Neural cell (in vitro differentiated cells): ENCODE results near the gene TPH2. TPM values are rescaled to one million over a fixed set of nuclear protein-coding genes. Genes with fewer than 3 reads are reported as not detected.

ENCODE experiments used
- H2AFZ ChIP-seq: fragments of 200-600, 300-800 bp; sonication (generic), shearing (Covaris generic); 2 replicates; pipeline ENCODE4 v1.6.0; 2014; ENCODE audit warnings: low read depth, mild to moderate bottlenecking, antibody characterized with exemption, low read length, moderate library complexity
- H3F3A ChIP-seq: fragments of 200-600 bp; shearing (Covaris generic); 2 replicates; pipeline ENCODE4 v1.6.1; 2016; ENCODE audit warnings: mild to moderate bottlenecking, moderate library complexity, mixed read lengths, antibody characterized with exemption, low read length; ENCODE audit not compliant: insufficient read depth, poor library complexity, severe bottlenecking
- H3K27ac ChIP-seq: fragments of 200-600, 300-800 bp; sonication (generic), shearing (Covaris generic); 2 replicates; pipeline ENCODE4 v1.5.1; 2014; ENCODE audit warnings: mild to moderate bottlenecking, low read length, moderate library complexity
- H3K27me3 ChIP-seq: fragments of 300-800, 200-600 bp; sonication (generic), shearing (Covaris generic); 2 replicates; pipeline ENCODE4 v1.6.0; 2014; ENCODE audit warnings: mild to moderate bottlenecking, low read depth, low read length, moderate library complexity; ENCODE audit not compliant: insufficient read depth
- H3K36me3 ChIP-seq: fragments of 300-800, 200-600 bp; sonication (generic), shearing (Covaris generic); 2 replicates; pipeline ENCODE4 v1.5.1; 2014; ENCODE audit warnings: mild to moderate bottlenecking, antibody characterized with exemption, low read length, moderate library complexity; ENCODE audit not compliant: insufficient read depth
- H3K4me2 ChIP-seq: fragments of 300-800, 200-600 bp; sonication (generic), shearing (Covaris generic); 2 replicates; pipeline ENCODE4 v1.6.0; 2014; ENCODE audit warnings: mild to moderate bottlenecking, low read length
- H3K4me3 ChIP-seq: fragments of 300-800, 200-600 bp; sonication (generic), shearing (Covaris generic); 2 replicates; pipeline ENCODE4 v1.5.1; 2014; ENCODE audit warnings: mild to moderate bottlenecking, low read length, moderate library complexity
- H3K79me2 ChIP-seq: fragments of 200-600 bp; shearing (Covaris generic); replicated peaks from 2 replicates; pipeline ENCODE4 v1.6.0; 2014; ENCODE audit warnings: mild to moderate bottlenecking, low read length, moderate library complexity; ENCODE audit not compliant: insufficient read depth
- H3K9ac ChIP-seq: fragments of 300-800, 200-600 bp; sonication (generic), shearing (Covaris generic); 2 replicates; pipeline ENCODE4 v1.6.1; 2016; ENCODE audit warnings: mild to moderate bottlenecking, low read length, mixed read lengths
- H3K9me2 ChIP-seq: fragments of 200-600 bp; shearing (Covaris generic); 2 replicates; pipeline ENCODE4 v1.6.1; 2016; ENCODE audit warnings: mild to moderate bottlenecking, low read length, mixed read lengths; ENCODE audit not compliant: insufficient read depth
- H3K9me3 ChIP-seq: fragments of 200-600, 300-800 bp; sonication (generic), shearing (Covaris generic); 2 replicates; pipeline ENCODE4 v1.6.1; 2016; ENCODE audit warnings: mild to moderate bottlenecking, mixed run types, low read length, moderate library complexity, mixed read lengths
- H4K20me1 ChIP-seq: fragments of 200-600 bp; shearing (Covaris generic); 2 replicates; pipeline ENCODE4 v1.6.1; 2016; ENCODE audit warnings: mild to moderate bottlenecking, mixed run types; ENCODE audit not compliant: insufficient read depth
- CTCF ChIP-seq: fragments of 450-650 bp; IDR thresholded peaks from 2 replicates; pipeline ENCODE4 v1.5.1; 2014; ENCODE audit warnings: antibody characterized with exemption, mild to moderate bottlenecking, moderate library complexity; ENCODE audit not compliant: poor library complexity, severe bottlenecking
- EP300 ChIP-seq: fragments of 450-650 bp; conservative IDR thresholded peaks from 2 replicates; pipeline ENCODE4 v1.6.1; 2014; ENCODE audit warnings: antibody characterized with exemption, mild to moderate bottlenecking, moderate library complexity; ENCODE audit not compliant: poor library complexity, severe bottlenecking
- EZH2 ChIP-seq: fragments of 200-600, 300-800 bp; shearing (Covaris generic), sonication (generic); IDR thresholded peaks from 2 replicates; pipeline ENCODE4 v1.6.1; 2014; ENCODE audit warnings: antibody characterized with exemption, low read length, borderline replicate concordance, mild to moderate bottlenecking; ENCODE audit not compliant: insufficient read depth, poor library complexity, severe bottlenecking
- MXI1 ChIP-seq: fragments of 450-650 bp; conservative IDR thresholded peaks from 2 replicates; pipeline ENCODE4 v1.6.1; 2014; ENCODE audit warnings: antibody characterized with exemption, mild to moderate bottlenecking; ENCODE audit not compliant: poor library complexity, severe bottlenecking
- POLR2AphosphoS5 ChIP-seq: IDR thresholded peaks from 2 replicates; pipeline ENCODE4 v1.6.1; 2012
- RAD21 ChIP-seq: fragments of 450-650 bp; conservative IDR thresholded peaks from 2 replicates; pipeline ENCODE4 v1.6.1; 2014; ENCODE audit warnings: antibody characterized with exemption, mild to moderate bottlenecking, moderate library complexity
- REST ChIP-seq: IDR thresholded peaks from 2 replicates; pipeline ENCODE4 v1.6.1; 2012; ENCODE audit warnings: borderline replicate concordance
- SMC3 ChIP-seq: fragments of 450-650 bp; conservative IDR thresholded peaks from 2 replicates; pipeline ENCODE4 v1.6.1; 2014; ENCODE audit warnings: antibody characterized with exemption, mild to moderate bottlenecking, moderate library complexity; ENCODE audit not compliant: poor library complexity
- TAF1 ChIP-seq: IDR thresholded peaks from 2 replicates; pipeline ENCODE4 v1.6.1; 2012; ENCODE audit warnings: low read depth
- polyA plus RNA-seq: library from polyadenylated mRNA; depleted of rRNA; stranded (reverse); fragments of >200 nt; gene quantifications from 2 replicates; pipeline ENCODE4 v1.2.3, GENCODE V29; 2014

Gene TPH2
- polyA plus RNA-seq, 1 donor from 2014 or later: 0.33 TPM

GRCh38 chr12:71950404-71950803, 11.8 kb downstream of the TPH2 start:
- Histone ChIP-seq H3K4me2 (no peak overlapping the region), H2AFZ (no peak overlapping the region), H3K9me2 (no peaks in the 10 kb centered on the region), H4K20me1 (no peaks in the 10 kb centered on the region), H3K9ac (no peak overlapping the region), H3K27ac (no peak overlapping the region), H3K4me3 (no peak overlapping the region), H3K9me3 (no peaks in the 10 kb centered on the region), H3K79me2 (no peaks in the 10 kb centered on the region), H3F3A (no peaks in the 10 kb centered on the region), H3K36me3 (no peaks in the 10 kb centered on the region), H3K27me3 (no peaks in the 10 kb centered on the region)
- TF ChIP-seq TAF1 (no peak), CTCF (no peak), SMC3 (no peak), EP300 (no peak), MXI1 (no peak), REST (no peak), EZH2 (no peak), RAD21 (no peak), POLR2AphosphoS5 (no peak)

- Histone ChIP-seq H4K20me1 (no peaks in the 10 kb centered on the region), H3K9ac (no peak overlapping the region), H3K4me2 (no peak overlapping the region), H3K79me2 (no peaks in the 10 kb centered on the region), H3K4me3 (no peak overlapping the region), H3K27ac (no peak overlapping the region), H3K27me3 (no peaks in the 10 kb centered on the region), H3K9me3 (no peaks in the 10 kb centered on the region), H3F3A (no peaks in the 10 kb centered on the region), H2AFZ (no peak overlapping the region), H3K36me3 (no peaks in the 10 kb centered on the region), H3K9me2 (no peaks in the 10 kb centered on the region)
- TF ChIP-seq EZH2 (no peak), POLR2AphosphoS5 (no peak), RAD21 (no peak), TAF1 (no peak), REST (no peak), MXI1 (no peak), SMC3 (no peak), EP300 (no peak), CTCF (no peak)
Observed at GRCh38 chr12:71950819-71951218, 12.2 kb downstream of the TPH2 start.
